GM13976 (cell line): ENCODE measurements around the gene SEMA5B.

ENCODE experiments used
- DNase-seq: peaks from one replicate; pipeline ENCODE4 v3.0.0; 2012; ENCODE audit warnings: low spot score
- in situ Hi-C: fragments of 300-500 bp; cut with MboI; formaldehyde crosslinking; loops from one replicate; pipeline ENCODE4 v1.12.0; 2022; ENCODE audit warnings: low sequenced_read_pairs, mixed read lengths, inconsistent platforms; ENCODE audit not compliant: unreplicated experiment
- TF ChIP-seq, protein P1 (sequence below): IDR thresholded peaks from 2 replicates; pipeline ENCODE4 v1.5.1; 2012; ENCODE audit warnings: borderline replicate concordance, mild to moderate bottlenecking; ENCODE audit not compliant: insufficient read depth; ENCODE audit errors: extremely low read depth, missing control alignments, control extremely low read depth

The SEMA5B gene

DNA sequence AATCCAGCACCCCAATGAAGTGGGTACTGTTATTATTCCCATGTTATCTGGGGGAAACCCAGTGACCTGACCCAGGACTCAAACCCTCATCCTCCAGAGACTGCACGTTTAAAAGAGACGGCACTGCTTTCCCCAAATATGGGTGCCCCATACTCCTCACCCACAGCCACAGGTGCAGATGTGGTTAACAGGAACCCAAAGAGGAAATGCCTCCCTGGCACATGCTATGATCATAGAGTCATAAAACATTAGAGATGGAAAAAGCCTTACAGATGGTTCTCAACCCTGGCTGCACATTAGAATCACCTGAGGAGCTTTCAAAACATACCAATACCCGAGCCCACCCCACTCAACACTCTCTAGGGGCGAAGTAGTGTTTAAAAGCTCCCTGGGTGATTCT lies 111.5 kb downstream of the SEMA5B start:
- DNase-seq = no peak
- in situ Hi-C loops = no loop called here
- TF ChIP-seq, protein P1, sequence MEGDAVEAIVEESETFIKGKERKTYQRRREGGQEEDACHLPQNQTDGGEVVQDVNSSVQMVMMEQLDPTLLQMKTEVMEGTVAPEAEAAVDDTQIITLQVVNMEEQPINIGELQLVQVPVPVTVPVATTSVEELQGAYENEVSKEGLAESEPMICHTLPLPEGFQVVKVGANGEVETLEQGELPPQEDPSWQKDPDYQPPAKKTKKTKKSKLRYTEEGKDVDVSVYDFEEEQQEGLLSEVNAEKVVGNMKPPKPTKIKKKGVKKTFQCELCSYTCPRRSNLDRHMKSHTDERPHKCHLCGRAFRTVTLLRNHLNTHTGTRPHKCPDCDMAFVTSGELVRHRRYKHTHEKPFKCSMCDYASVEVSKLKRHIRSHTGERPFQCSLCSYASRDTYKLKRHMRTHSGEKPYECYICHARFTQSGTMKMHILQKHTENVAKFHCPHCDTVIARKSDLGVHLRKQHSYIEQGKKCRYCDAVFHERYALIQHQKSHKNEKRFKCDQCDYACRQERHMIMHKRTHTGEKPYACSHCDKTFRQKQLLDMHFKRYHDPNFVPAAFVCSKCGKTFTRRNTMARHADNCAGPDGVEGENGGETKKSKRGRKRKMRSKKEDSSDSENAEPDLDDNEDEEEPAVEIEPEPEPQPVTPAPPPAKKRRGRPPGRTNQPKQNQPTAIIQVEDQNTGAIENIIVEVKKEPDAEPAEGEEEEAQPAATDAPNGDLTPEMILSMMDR = no peak

DNA sequence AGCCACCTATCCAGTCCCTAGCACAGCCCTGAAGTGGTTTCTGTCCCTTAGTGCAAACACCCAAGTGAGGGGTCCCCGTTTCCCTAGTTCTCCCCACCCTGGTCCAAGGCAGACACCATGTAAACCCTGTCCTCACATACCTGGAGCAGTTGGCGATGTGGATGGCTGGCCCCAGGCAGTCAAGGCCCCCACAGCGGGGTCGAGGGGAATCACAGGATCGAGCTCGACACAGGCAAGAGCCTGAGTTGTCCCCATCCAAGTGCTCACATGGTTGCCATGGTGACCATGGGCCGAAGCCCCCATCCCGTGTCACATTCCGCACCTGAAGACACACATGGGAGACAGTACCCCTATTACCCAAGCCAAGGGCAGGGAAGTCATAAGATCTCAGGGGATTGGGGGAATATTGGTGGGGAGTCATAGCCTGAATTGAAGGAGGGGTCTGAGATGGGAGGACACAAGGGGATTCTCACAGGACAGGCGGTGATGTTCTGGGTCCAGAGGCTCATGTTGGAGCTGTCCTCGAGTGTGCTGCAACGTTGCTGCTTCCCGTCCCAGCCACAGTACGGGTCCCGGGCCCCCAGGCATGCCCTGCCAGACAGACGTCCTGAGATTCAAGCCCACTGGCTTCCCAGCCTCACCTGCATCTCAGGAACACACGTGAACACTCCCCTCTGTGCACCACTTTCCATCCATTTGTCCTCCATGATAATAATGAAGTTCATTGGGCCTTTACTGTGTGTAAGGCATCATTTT lies 112.1 kb downstream of the SEMA5B start:
- no peak for DNase-seq
- in situ Hi-C loops = no loop called here
- TF ChIP-seq, protein P1 = no peak

DNA sequence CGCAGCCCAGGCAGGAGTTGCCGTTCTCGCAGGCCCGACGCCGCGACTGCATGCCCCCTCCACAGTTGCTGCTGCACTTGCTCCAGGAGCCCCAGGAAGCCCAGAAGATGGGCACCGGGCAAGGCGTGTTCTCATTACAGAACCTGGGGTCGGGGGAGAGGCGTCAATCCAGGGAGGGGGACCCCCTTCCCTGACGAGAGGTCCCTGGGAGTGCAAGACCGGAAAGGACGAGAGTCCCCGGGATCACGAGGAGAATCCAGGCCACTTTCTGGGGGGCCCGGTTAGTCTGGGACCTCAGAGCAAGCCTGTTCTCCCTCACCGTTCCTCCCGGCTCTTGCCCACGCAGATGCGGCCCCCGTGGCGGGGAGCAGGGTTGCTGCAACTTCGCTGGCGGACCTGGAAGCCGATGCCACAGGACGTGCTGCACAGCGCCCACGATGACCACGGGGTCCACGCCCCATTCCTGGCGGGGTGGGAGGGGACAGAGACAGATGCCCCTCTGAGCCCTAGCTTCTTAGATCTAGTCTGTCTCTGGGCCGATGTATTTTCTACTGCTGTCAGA lies 113.9 kb downstream of the SEMA5B start:
- in situ Hi-C loops = no loop called here
- TF ChIP-seq, protein P1 = no peak
- DNase-seq = no peak

DNA sequence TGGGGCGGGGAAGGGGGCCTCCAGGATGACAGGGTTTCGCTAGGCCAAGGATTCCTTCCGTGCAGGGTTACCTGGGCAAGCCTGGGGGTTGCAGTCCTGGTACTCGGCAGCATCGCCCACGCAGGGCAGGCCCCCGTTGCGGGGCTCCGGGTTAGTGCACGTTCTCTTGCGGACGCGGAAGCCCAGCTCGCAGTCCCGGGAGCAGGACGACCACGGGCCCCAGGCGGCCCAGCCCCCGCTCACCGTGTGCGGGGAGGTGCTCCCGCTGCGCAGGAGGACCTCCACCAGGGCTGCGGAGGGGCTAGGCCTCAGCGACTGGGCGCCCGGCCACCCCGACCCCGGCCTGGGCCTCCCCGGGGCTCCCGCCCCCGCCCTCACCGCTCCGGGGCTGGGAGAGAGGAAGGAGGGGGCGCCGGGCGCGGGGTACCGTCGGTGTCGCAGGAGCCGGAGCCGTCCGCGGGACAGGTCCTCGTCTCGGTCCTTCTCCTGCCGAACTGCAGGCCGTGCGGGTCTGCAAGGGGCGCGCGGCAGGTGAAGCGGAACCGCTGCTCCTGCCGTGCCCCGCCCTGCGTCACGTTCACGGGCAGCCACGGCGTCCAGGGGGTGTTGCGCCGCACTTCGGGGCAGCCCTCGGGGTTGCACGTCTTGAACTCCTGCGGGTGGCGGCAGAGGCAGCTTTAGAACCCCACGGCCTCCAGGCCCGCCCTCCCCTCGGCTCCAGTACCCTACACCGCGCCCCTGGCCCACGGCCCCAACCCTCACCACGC lies 114.6 kb downstream of the SEMA5B start:
- no peak for DNase-seq
- in situ Hi-C loops = no loop called here
- TF ChIP-seq, protein P1 = no peak

DNA sequence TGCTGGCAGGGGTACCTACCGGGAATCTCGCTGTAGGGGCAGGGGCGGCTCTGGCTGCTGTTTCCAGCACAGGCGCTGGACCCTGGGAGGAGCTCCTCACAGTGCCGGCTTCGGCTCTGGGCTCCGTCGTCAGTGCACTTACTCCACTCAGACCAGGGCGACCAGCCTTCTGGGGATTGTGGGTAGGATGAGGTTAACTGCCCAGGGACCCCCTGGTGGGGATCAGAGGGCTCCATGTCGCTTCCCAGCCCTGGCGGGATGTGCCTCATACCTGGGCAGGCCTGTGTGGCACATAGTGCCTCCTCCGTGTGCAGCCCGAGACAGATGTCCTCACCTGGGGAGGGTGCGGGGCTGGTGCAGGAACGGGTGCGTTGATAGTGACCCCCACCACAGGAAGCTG lies 115.7 kb downstream of the SEMA5B start:
- TF ChIP-seq, protein P1 = no peak
- in situ Hi-C loops = no loop called here
- no peak for DNase-seq

DNA sequence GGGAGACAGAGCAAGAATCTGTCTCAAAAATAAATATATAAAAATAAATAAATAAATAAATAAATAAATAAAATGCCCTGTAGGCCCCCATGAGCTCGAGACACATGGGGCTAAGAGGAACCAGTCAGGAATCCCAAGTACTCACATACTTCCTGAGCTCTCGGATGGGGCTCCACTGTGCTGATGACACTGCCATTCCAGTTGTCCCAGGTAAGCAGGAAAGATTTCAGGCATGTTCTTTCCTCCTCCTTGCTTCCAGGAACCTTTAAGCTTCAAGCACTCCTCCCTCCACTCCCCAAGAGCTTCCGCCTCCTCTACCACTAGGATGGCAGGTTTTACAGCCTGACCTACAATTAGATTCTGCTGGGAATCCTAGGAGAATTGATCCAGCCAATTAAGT lies 119.3 kb downstream of the SEMA5B start:
- no peak for DNase-seq
- TF ChIP-seq, protein P1 = no peak
- in situ Hi-C loops = no loop called here
